Panc1 (cell line): Measurements from ENCODE around the gene NAGPA.

Experiments
- POLR2AphosphoS5 ChIP-seq: IDR thresholded peaks from 2 replicates; pipeline ENCODE4 v1.6.1; 2012; ENCODE audit warnings: mild to moderate bottlenecking, low read depth, low read length, moderate library complexity
- SIN3A ChIP-seq: IDR thresholded peaks from 2 replicates; pipeline ENCODE4 v1.6.1; 2012; ENCODE audit warnings: low read depth, mild to moderate bottlenecking, low read length, moderate library complexity, borderline replicate concordance; ENCODE audit not compliant: insufficient read depth
- TCF7L2 ChIP-seq: IDR thresholded peaks from 2 replicates; pipeline ENCODE4 v1.6.1; 2011; ENCODE audit warnings: mild to moderate bottlenecking, low read depth, low read length, inconsistent platforms
- TF ChIP-seq, protein P1 (sequence below): fragments of 450-650 bp; IDR thresholded peaks from 2 replicates; pipeline ENCODE4 v1.5.1; 2017; ENCODE audit warnings: mild to moderate bottlenecking
- TF ChIP-seq, protein P2 (sequence below), 2 experiments: IDR thresholded peaks; 2 replicates each; pipeline ENCODE4 v1.6.1; 2011 to 2012; ENCODE audit warnings: low read depth in 2 of 2, control low read depth in 1 of 2, low read length in 1 of 2, mild to moderate bottlenecking in 1 of 2, moderate library complexity in 1 of 2; ENCODE audit not compliant: insufficient read depth in 1 of 2

DNA sequence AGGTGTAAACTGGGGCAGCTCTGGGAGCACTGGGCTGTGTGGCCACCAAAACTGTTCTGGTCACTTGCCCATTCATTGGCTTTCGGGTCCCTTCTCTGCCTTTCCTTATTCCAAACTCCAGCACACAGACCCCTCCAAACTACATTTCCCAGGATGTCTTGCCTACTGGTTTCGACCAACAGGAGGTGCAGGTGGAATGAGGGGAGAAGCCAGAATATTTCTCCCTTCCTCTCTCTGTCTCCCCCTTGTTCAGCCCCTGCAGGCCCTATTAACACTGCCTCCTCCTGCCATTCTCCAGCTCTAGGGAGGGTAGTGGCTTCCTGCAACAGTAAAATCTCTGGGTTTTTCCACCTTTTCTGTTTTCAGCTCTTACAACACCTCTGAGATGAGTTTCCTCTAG, 13.2 kb upstream of the NAGPA start:
- TF ChIP-seq, protein P1, sequence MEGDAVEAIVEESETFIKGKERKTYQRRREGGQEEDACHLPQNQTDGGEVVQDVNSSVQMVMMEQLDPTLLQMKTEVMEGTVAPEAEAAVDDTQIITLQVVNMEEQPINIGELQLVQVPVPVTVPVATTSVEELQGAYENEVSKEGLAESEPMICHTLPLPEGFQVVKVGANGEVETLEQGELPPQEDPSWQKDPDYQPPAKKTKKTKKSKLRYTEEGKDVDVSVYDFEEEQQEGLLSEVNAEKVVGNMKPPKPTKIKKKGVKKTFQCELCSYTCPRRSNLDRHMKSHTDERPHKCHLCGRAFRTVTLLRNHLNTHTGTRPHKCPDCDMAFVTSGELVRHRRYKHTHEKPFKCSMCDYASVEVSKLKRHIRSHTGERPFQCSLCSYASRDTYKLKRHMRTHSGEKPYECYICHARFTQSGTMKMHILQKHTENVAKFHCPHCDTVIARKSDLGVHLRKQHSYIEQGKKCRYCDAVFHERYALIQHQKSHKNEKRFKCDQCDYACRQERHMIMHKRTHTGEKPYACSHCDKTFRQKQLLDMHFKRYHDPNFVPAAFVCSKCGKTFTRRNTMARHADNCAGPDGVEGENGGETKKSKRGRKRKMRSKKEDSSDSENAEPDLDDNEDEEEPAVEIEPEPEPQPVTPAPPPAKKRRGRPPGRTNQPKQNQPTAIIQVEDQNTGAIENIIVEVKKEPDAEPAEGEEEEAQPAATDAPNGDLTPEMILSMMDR, result no peak
- TF ChIP-seq POLR2AphosphoS5, result no peak
- TF ChIP-seq SIN3A, result no peak
- TF ChIP-seq TCF7L2, result no peak
- TF ChIP-seq, protein P2, sequence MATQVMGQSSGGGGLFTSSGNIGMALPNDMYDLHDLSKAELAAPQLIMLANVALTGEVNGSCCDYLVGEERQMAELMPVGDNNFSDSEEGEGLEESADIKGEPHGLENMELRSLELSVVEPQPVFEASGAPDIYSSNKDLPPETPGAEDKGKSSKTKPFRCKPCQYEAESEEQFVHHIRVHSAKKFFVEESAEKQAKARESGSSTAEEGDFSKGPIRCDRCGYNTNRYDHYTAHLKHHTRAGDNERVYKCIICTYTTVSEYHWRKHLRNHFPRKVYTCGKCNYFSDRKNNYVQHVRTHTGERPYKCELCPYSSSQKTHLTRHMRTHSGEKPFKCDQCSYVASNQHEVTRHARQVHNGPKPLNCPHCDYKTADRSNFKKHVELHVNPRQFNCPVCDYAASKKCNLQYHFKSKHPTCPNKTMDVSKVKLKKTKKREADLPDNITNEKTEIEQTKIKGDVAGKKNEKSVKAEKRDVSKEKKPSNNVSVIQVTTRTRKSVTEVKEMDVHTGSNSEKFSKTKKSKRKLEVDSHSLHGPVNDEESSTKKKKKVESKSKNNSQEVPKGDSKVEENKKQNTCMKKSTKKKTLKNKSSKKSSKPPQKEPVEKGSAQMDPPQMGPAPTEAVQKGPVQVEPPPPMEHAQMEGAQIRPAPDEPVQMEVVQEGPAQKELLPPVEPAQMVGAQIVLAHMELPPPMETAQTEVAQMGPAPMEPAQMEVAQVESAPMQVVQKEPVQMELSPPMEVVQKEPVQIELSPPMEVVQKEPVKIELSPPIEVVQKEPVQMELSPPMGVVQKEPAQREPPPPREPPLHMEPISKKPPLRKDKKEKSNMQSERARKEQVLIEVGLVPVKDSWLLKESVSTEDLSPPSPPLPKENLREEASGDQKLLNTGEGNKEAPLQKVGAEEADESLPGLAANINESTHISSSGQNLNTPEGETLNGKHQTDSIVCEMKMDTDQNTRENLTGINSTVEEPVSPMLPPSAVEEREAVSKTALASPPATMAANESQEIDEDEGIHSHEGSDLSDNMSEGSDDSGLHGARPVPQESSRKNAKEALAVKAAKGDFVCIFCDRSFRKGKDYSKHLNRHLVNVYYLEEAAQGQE (IDR thresholded peaks at IDR 0.05; ENCODE audit: insufficient read depth in 1 of 2, low read depth in 2 of 2, low read length in 1 of 2), result no peak
